Measurements from ENCODE around the gene UBE4B.

DNA sequence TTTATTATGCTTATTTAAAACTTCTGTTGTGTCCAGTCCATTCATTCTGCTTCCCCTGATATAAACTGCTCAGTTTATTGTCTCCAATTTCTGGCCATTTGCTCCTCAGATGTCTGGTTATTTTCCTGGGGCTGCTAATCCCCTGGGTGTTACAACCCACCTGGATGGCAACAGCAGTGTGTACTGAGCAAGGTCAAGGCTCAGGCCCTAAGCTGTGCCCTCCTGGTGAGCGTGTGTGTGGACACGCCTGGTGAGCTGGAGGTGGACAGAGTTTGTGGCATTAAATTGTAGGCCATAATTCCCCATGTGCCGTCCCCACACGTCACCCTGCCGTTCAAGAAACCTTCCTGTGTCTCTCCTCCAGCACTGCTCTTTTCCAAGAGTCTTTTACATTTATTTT is 159.5 kb downstream of the UBE4B start:
- TF ChIP-seq, protein P1, sequence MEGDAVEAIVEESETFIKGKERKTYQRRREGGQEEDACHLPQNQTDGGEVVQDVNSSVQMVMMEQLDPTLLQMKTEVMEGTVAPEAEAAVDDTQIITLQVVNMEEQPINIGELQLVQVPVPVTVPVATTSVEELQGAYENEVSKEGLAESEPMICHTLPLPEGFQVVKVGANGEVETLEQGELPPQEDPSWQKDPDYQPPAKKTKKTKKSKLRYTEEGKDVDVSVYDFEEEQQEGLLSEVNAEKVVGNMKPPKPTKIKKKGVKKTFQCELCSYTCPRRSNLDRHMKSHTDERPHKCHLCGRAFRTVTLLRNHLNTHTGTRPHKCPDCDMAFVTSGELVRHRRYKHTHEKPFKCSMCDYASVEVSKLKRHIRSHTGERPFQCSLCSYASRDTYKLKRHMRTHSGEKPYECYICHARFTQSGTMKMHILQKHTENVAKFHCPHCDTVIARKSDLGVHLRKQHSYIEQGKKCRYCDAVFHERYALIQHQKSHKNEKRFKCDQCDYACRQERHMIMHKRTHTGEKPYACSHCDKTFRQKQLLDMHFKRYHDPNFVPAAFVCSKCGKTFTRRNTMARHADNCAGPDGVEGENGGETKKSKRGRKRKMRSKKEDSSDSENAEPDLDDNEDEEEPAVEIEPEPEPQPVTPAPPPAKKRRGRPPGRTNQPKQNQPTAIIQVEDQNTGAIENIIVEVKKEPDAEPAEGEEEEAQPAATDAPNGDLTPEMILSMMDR (IDR thresholded peaks at IDR 0.05): no peak
- no peak for TF ChIP-seq POLR2A (IDR thresholded peaks at IDR 0.05)
- no peak for TF ChIP-seq EP300 (IDR thresholded peaks at IDR 0.05)
